ENCODE data around the gene COL11A2.

The COL11A2 gene

DNA sequence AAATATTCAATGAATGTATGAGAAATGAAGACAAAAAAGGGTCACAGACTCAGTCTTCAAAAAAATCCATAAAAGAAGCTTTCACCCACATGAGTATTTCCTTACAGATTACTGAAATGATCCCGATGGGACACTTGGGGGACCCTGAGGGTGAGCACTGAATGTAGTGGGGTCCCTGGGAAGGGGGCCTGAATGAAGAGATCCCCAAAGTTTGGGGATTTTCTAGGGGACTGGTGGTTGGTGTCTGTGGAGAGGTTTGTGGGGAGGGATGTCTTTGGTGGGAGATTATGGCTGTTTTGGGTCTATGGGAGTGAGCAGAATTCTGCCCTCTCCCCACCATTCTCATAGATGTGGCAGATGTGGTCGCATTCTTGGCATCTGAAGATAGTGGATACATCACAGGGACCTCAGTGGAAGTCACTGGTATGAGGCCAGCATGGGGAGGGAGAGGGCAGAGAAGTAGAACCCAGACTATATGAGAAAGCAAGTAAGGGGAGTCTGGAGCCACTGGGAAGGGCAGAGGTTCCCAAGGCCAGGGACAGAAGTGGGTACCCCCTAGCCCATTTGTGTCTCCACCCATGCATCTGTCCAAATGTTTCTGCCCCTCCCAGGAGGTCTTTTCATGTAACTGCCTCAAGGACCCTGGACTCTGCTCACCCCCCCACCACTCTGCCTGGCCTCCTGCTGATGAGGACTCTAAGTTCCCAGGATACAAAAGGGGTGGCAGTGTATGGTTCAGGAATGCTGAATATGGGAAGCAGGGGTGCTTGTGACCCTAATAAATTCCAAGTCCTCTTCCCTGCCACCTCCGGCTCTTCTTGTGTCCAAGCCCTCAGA, 14.0 kb upstream of the COL11A2 start:
- no peak for DNase-seq

DNA sequence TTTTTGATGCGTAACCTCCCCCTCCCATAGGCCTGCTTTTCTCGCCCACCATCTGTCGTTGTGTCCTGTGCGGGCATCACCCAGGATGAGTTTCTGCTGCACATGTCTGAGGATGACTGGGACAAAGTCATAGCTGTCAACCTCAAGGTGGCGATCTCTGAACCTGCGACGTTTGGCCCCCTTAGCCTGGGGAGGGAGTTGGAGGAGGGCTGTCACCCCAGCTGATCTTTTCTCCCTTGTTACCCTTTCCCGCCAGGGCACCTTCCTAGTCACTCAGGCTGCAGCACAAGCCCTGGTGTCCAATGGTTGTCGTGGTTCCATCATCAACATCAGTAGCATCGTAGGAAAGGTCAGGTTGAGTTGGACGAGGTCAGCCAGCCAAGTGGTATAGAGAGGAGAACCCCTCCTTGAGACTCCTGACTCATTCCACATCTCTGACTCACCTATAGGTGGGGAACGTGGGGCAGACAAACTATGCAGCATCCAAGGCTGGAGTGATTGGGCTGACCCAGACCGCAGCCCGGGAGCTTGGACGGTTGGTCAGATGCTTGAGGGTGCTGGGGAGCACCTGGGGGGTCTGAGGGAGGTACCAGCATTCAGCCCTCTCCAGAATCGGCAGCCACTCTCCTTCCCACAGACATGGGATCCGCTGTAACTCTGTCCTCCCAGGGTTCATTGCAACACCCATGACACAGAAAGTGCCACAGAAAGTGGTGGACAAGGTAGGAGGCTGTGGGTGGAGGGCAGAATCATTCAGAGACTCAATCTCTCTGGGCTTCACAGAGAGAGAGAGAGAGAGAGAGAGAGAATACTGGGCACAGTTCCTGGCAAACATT, 13.1 kb upstream of the COL11A2 start:
- peak; percentile 30 for DNase-seq

DNA sequence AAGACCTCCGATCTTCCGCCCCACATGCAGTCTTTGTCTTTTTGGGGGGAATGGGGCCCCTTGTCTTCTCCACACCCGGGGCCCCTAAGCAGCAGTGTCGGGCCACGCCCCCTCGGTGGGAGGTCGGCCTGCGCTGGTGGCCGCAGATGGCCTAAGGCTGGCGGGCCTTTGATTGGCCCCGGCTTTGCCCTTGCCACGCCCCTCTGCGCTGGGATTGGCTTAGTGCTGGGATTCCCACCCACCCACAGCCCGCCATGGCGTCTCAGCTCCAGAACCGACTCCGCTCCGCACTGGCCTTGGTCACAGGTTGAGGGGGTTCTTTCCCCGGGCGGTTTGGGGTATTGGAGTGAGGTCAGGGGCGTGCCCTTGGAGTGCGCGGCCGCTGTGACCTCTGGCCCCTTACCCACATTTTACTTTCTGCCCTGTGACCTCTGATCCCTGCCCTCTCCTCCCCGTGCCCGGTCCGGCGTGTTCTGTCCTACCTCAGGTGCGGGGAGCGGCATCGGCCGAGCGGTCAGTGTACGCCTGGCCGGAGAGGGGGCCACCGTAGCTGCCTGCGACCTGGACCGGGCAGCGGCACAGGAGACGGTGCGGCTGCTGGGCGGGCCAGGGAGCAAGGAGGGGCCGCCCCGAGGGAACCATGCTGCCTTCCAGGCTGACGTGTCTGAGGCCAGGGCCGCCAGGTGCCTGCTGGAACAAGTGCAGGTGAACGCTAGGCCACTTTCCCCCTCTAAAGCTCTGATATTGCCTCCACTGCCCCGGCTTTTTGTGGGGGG, 12.3 kb upstream of the COL11A2 start, which contains the start of gene HSD17B8:
TSS of gene HSD17B8 (plus strand) at position 241 of the 776 bp plus-strand sequence. CDS start at position 255, 14 bp downstream.
- DNase-seq: peak; percentile 88

DNA sequence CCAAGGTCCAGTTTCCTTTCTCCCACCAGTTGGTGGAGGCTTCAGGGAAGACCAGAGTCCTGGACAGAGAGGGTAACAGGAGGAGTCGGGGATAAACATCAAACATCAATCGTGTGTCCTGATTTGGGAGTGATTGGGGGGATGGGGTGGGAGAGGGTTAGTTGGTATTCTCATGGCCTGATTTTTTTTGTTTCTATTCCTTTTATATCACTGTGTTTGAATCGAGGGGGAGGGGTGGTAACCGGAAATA, 11.8 kb upstream of the COL11A2 start:
- no peak for DNase-seq

DNA sequence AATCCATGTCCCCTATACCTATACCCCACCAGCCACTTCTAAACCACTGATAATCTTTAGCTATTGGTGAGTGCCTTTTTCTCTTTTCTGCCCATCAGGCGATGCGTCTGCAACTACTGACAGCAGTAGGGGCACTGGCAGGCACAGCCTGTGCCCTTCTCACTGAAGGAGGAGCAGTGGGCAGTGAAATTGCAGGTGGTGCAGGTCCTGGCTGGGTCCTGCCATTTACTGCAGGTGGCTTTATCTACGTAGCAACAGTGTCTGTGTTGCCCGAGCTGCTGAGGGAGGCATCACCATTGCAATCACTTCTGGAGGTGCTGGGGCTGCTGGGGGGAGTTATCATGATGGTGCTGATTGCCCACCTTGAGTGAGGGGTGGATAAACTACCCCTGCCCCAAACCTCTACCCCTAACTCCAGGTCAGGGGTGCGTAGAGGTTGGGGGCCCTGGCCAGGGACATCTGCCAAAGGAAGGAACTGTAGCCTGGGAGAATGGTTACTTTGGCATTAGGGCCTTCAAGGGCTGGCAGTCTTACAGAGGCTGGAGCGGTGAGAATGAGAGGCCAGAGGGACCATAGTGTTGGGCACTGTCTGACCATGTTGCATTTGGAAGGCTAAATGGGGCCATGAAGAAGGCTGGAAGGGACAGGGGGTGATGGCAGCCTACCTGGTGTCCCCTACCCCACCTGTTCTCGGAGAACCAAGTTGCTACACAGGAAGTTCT, 11.3 kb upstream of the COL11A2 start:
- DNase-seq: no peak

DNA sequence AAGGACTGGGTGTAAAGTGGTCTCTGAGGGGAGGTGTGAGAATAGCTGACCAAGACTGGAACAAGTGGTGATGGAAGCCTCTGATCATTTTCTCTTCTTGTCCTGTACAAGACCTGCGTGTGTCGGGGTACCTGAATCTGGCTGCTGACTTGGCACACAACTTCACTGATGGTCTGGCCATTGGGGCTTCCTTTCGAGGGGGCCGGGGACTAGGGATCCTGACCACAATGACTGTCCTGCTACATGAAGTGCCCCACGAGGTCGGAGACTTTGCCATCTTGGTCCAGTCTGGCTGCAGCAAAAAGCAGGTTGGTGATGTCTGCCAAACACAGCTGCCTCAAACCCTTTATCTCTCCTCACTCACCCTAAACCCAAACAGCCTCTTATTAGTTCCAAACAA, 10.5 kb upstream of the COL11A2 start:
- DNase-seq: no peak

DNA sequence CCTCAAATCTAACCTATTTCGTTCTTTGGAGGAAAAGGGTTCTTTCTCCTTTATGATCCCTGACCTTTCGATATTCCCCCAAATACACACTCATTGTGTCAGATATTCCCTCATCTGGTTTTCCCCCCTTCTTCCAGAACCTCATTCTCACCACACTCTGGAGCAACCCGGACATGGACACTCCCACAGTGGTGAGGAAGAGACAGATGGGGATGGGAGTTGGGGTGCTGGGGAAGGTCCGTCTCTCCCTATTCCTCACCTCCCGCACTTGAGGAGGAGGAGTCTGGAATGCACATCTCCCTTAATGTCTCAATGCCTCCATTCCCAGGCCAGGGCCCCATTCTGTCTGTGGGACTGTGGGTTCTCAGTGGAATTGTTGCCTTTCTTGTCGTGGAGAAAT, 9.7 kb upstream of the COL11A2 start:
- DNase-seq: no peak

DNA sequence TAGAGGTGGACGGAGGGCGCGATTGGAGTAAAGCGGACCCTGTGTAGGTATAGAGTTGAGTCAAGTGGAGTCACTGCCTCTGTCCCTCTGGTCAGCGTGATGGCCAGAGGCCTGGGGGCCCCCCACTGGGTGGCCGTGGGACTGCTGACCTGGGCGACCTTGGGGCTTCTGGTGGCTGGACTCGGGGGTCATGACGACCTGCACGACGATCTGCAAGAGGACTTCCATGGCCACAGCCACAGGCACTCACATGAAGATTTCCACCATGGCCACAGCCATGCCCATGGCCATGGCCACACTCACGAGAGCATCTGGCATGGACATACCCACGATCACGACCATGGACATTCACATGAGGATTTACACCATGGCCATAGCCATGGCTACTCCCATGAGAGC, 8.9 kb upstream of the COL11A2 start:
- no peak for DNase-seq

DNA sequence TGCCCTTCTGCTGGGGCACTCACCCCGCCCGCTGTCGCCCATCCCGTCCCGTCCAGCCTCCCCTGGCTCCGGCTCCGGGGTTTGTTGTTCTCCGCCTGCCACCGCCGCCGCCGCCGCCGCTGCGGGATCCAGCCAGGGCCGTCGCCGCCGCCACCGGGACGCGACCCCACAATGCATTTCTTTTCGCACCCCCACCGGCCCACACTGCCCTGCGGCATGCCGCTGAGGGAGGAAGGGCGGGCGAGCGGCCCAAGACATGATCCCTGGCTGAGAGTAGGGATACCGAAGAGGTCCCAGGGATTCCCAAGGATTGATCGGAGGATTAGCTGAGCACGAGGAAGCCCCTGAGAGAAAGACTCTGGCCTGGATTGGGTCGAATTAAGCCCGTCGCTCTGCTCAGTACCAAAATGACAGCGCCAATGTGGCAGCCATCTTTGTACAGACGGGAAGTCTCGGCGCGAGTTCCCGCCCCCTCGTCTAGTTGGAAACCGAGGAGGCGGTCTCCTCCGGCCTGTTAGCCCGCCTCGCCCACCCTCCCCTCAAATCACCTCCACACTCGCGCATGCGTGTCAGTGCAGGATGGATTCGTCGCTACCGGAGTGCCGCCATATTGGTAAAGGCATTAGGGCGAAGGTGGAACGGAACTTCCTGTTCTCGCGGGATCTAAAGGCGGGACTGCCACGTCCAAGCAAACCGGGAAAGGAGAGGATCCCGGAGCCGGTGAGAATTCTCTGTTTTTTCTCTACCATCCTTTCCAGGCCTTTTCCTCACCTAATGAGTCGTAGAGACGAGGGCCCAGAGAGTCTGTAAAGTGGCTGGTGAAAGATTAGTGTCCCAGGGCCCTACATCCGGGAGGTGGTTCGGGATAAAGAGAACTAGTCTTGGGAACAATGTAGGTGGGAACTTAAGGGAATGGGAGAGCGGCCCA, 8.2 kb upstream of the COL11A2 start, which contains the start of the genes RXRB and SLC39A7:
TSS of gene RXRB (minus strand) at position 447 of the 928 bp plus-strand sequence. CDS start at position 258, 189 bp downstream.
TSS of gene SLC39A7 (plus strand) at position 649 of the 928 bp plus-strand sequence. CDS start 379 bp downstream, outside the sequence.
- peak; percentile 97 for DNase-seq

DNA sequence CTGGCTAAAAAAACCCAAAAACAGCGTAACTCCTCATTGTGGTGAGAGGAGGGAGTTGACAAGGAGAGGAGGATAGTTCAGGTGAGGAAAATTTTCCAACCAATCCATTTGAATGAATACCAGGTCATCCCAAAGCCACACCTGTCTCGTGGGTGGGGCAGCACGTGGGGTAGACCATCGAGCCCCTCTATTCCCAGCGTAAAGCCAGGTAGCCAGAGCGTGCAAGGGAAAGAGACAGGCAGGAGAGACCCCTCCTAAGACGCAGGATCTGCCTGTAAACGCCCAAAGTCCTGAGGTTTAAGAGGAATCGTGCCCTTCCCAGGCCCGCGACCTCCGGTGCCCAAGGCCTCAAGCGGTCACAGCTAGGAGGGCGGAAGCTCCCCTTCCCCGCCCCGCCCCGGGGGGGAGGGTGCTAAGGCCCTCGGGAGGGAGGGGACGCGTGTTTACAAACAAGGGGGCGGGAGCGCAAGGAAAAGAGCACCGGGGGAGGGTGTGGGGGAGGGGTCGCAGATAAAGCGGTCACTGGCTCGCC, 7.5 kb upstream of the COL11A2 start:
- no peak for DNase-seq

DNA sequence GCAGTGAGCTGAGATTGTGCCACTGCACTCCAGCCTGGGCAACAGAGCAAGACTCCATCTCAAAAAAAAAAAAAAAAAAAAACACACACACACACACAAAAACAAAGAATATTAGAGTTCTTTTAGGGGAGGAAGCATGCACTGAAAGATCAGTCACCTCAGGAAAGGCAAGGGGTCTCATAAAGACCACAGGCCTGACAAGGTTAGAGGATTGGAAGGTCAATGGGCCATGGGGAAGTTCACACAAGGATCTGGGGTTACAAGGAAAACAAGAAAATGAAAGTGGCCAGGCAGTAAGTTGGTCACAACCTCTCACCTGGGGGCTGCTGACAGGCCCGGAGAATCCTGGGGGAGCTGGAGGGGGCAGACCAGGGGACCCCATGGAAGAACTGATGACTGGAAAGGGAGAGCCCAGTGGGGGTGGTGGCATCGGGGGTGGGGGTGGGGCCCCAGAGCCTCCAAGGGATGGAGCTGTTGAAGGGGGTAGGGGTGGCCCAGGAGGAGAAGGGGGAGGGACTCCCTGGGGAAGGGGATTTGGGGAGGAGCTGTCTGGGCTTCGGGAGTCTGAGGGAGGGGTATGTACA, 6.7 kb upstream of the COL11A2 start:
- no peak for DNase-seq

DNA sequence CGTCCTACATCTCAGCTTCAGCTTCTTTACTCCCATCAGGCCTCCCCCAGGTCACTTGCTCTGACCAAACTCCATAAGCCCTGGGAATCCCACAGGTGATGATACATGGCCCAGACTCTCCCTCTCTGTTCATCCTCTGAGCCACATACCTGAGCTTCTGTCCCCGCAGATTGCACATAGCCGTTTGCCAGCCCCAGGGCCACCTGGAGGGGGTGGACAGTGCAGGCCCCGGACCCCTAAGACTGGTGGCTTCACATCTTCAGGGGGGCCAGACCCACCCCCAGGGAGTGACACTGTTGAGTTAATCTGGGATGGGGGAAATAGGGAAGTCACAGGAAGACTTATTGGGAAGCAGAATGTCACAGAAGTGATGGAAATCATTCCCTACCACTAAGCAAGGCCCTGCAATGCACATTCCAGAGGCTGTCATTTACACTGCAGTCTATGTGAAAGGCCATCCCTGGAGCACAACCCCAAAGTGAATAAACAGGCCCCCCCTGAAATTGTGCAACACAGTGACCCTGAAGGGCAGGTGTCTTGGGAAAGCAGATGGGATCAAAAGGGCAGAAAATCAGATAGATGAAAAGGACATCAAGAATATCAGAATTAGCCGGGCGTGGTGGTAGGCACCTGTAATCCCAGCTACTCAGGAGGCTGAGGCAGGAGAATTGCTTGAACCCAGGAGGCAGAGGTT, 6.0 kb upstream of the COL11A2 start:
- no peak for DNase-seq

DNA sequence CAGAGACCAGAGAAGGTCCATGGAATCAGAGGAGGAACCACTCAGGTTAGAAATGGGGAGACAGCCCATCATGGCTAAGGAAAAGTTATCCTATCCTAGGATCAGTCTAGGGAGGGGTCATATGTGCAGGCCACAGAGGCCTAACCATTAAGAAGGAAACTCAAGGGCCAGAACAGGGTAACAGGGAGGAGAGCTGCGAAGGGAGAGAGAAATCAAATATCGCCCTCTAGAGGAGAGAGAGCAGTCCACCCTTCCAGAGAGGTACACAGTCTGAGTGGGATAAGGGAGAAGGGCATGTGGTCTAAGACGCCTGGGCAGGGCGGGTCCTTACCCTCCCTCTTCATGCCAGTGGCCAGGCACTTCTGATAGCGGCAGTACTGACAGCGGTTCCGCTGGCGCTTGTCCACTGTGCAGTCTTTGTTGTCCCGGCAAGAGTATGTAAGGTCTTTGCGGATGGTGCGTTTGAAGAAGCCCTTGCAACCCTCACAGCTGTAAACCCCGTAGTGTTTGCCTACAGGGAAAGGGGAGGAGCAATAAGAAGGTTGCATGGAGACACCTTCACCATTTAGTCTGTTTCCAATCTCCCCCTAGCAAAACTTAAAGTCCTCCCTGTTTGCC, 5.3 kb upstream of the COL11A2 start:
- DNase-seq: peak; percentile 63

DNA sequence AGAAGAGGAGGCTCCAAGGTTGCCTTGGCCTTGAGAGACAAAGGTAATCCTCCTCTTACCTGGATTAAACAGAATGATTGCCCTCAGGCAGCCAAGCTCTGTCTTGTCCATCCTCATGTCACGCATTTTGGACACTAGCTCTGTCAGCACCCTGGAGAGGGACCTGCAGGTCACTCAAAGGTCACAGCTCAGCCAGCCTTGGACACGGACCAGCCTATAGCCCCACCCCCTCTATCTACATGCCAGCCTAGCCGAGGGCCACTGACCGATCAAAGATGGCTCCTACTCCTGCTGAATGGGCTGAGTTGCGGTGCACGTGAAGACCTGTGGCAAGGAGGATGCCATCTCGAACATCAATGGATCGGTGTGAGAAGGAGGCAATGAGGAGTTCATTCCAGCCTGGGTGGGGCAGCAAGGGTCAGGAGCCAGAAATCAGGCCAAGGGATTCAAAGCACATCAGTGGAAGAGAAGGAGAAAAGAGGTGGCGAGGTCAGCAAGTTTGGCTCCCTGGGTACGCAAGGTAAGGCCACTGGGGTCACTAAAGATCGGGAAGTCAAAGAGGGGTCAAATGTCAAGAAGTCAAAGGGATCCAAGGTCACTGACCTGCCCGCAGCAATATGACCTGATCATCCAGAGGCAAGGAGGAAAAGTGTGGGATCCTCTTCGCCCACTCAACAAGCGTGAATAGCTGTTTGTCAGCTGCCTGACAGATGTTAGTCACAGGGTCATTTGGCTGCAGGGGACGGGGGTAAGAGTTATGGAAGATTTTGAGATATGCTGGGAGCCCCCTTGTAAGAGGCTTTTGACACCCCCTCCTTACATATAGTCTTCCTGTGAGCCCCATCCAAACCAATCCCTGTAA, 3.3 kb upstream of the COL11A2 start:
- no peak for DNase-seq

DNA sequence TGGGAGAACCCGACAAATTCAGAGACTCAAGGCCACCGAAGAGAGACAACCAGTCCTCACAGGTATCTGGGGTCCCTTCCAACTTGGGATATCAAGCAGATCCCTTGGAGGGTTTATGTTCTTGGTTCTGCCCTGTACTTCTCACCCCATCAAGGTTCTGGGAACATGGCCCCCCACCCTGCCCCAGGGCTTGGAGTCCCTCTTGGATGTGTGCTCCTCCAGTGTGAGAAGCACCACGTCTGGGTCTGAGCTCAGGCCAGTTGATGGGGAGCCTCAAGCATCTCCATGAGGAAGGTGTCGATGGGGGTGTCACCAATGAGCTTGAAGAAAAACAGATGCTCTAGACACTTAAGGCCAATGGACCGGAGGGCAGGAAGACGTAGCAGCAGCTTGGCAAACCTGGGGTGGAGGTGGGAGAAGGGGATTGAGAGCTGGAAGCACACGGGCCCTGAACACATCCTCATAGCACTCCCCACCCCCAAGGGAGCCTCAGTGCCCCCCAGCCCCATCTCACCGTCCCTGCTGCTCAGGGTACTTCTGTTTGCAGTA, 2.2 kb upstream of the COL11A2 start:
- DNase-seq: no peak

DNA sequence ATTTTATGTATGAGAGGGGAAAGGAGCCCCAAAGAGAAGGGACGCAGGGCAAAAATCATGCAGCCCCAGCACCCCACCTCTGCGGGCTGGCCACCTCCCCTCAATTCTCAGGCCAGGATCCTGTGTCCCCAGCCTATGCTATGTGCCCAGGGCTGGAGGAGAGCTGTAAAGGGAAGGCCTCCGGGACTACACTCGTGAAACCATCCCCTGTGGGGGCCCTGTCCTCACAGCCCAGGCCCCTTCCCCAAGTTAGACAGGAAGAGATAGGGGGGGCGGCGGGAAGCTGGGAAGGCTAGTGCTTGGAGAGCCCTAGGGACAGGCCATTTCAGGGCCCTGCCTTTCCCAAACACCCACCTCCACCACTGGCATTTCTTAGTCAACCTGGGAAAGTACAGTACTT, 1.4 kb upstream of the COL11A2 start:
- no peak for DNase-seq

DNA sequence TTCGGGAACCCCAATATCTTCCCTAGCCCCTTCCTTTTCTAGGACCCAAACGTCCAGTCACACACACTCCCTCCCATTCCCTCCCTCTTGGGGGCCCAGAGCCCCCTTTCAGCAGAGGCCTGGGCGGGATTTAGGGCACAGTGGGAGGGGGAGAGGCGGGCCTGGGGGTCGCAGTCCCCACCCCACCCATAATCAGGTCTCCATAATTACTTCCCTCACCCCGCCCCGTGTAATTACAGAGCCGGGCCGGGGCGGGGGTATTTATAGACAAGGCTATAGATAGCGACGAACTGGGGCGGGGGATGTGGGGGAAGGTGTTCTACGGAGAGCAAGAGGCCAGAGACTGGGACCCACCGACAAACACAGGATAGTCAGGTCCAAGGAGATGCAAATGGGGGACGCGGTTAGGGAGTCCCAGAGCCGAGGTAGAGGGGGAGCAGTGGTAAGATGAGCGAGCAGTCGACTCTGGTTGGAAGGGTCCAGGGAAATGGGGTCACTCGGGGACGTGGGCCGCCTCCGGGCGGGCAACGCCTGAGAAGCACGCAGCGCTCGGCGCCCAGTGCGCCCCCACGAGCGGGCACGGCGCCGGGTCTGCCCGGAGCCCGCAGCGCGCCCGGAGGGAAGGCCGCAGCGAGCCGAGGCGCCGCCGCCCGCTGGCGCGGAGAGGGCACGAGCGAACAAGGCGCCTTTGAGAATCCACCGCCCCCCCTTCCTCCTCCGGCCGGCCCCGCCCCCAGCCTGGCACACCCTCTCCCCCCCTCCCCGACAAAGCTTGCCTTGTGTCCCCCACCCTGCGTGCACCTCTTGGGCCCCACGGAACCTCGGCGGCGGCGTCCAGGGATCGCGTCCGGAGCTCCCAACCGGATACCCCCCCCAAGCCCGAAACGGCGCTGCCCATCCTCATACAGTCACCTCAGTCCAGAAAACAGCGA, 670 bp upstream of the COL11A2 start:
- DNase-seq: no peak

Data from HCEC 1CT (cell line).